ENCODE measurements around the gene RAB40B. TPM values are rescaled to one million over a fixed set of nuclear protein-coding genes. Genes with fewer than 3 reads are reported as not detected.

The RAB40B gene
- polyA plus RNA-seq, 3 donors from 2014 or later = 3.1 to 4.4 (median 3.9) TPM

DNA sequence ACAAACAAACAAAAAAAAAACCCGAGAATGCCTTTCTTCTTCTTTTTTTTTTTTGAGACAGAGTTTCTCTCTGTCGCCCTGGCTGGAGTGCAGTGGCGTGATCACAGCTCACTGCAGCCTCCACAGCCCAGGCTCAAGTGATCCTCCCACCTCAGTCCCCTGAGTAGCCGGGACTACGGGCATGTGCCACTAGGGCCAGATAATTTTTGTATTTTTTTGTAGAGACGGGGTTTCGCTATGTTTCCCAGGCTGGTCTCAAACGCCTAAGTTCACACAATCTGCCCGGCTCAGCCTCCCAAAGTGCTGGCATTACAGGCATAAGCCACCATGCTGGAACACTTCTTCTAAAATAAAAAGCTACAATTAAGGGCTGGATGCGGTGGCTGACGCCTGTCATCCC lies 33.3 kb downstream of the RAB40B start:
- DNase-seq = no peak
- H3K36me3 Mint-ChIP-seq = no peaks in the 10 kb centered on the region
- no peak overlapping the region for H3K4me3 Mint-ChIP-seq
- H3K4me1 Mint-ChIP-seq = peaks cover 6 to 7% of the 10 kb centered on the region in 2 donors
- no peak overlapping the region for H3K27ac Mint-ChIP-seq
- no peaks in the 10 kb centered on the region for H3K9me3 Mint-ChIP-seq
- peaks cover 0 to 2% (median 2%) of the 10 kb centered on the region in 3 donors for H3K27me3 Mint-ChIP-seq (ENCODE audit: low read depth in 3 of 3)

DNA sequence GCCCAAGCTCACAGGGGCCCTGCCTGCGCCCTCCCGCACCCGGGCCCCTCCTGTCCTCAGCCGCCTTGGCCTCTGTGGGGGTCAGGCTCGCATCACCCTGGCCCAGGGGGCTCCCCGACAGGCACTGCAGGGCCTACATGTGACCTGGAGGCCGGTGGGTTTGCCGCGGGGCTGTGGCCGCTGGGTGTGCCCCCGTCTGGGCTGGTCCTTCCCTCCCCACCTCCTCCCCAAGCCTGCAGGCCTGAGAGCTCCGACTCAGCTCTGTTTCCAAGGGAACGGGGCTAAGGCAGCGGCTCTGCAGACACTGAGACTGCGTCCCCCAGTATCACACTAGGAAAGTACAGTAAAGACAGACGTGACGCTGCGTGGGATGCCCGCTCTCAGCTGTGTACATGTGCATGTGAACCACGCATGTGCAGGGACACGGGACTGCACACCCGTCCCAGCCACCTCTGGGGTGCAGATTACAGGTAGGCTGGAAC lies 33.8 kb downstream of the RAB40B start:
- Mint-ChIP-seq H3K36me3 (no peaks in the 10 kb centered on the region), H3K4me3 (no peak overlapping the region), H3K4me1 (peaks cover 6 to 7% of the 10 kb centered on the region in 2 donors), H3K27me3 (ENCODE audit: low read depth in 3 of 3) (peaks cover 0 to 2% (median 2%) of the 10 kb centered on the region in 3 donors), H3K9me3 (no peaks in the 10 kb centered on the region), H3K27ac (no peak overlapping the region)
- DNase-seq = no peak

DNA sequence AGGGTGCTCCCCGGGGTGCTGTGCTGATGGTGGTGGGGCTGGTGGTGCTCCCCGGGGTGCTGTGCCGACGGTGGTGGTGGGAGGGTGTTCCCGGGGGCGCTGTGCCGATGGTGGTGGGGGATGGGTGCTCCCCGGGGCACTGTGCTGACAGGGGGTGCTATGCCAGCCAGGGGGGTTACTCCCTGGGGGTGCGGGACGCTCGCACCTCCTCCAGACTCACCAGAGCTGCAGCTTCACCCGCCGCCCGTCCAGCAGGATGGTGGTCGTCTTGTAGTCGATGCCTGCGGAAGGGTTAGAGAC lies 34.3 kb downstream of the RAB40B start:
- Mint-ChIP-seq H3K27me3 (ENCODE audit: low read depth in 3 of 3) (peaks cover 0 to 2% (median 0%) of the 10 kb centered on the region in 3 donors), H3K4me3 (no peak overlapping the region), H3K36me3 (no peaks in the 10 kb centered on the region), H3K9me3 (no peaks in the 10 kb centered on the region), H3K27ac (no peak overlapping the region), H3K4me1 (peaks cover 6 to 7% of the 10 kb centered on the region in 2 donors)
- DNase-seq = no peak

DNA sequence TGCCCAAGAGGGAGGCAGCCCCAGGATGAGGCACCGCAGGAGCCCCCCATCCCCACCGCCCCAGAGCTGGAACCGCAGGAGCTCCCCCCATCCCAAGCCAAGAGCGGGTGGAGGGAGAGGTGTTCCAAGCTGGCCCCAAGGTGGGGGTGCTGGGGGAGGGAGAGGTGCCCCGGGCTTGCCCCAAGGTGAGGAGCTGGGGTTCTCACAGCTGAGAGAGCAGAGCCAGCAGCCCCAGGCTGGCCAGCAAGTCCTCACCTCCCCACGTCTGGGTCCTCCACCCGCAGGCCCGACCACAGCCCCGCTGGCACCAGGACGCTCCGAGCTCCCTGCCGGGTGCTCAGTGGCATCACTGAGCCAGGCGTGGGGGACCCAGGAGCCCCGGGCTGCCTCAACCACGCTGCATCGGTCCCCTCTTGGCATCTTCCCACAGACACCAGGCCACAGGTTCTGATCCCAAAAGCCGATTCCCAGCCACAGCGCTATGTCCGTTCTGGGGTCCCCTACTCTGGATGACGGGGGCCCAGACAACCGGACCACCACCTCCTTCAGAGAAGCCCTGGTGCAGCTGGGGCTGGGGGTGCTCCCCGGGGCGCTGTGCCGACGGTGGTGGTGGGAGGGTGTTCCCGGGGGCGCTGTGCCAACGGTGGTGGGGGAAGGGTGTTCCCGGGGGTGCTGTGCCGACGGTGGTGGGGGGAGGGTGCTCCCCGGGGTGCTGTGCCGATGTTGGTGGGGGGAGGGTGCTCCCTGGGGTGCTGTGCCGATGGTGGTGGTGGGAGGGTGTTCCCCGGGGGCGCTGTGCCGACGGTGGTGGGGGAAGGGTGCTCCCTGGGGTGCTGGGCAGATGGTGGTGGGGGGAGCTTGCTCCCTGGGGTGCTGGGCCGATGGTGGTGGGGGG lies 34.9 kb downstream of the RAB40B start:
- H3K36me3 Mint-ChIP-seq = no peaks in the 10 kb centered on the region
- H3K9me3 Mint-ChIP-seq = no peaks in the 10 kb centered on the region
- H3K27ac Mint-ChIP-seq = no peak overlapping the region
- H3K4me3 Mint-ChIP-seq = no peak overlapping the region
- DNase-seq = no peak
- peaks cover 0 to 2% (median 0%) of the 10 kb centered on the region in 3 donors for H3K27me3 Mint-ChIP-seq (ENCODE audit: low read depth in 3 of 3)
- peaks cover 4 to 5% of the 10 kb centered on the region in 2 donors for H3K4me1 Mint-ChIP-seq

- no peak overlapping the region for H3K4me3 Mint-ChIP-seq
- no peak overlapping the region for H3K27ac Mint-ChIP-seq
- H3K27me3 Mint-ChIP-seq (ENCODE audit: low read depth in 3 of 3) = peaks cover 0 to 2% (median 0%) of the 10 kb centered on the region in 3 donors
- no peaks in the 10 kb centered on the region for H3K36me3 Mint-ChIP-seq
- DNase-seq = no peak
- H3K4me1 Mint-ChIP-seq = no peaks in the 10 kb centered on the region
- H3K9me3 Mint-ChIP-seq = no peaks in the 10 kb centered on the region
Observed at GRCh38 chr17:82662711-82663261, 35.7 kb downstream of the RAB40B start.

- H3K27ac Mint-ChIP-seq = no peak overlapping the region
- peaks cover 5 to 6% (median 6%) of the 10 kb centered on the region in 3 donors for H3K36me3 Mint-ChIP-seq
- H3K4me1 Mint-ChIP-seq = no peaks in the 10 kb centered on the region
- peaks cover 0 to 2% (median 0%) of the 10 kb centered on the region in 3 donors for H3K27me3 Mint-ChIP-seq (ENCODE audit: low read depth in 3 of 3)
- H3K4me3 Mint-ChIP-seq = no peak overlapping the region
- H3K9me3 Mint-ChIP-seq = no peaks in the 10 kb centered on the region
- DNase-seq = no peak
Observed at GRCh38 chr17:82661717-82662683, 36.5 kb downstream of the RAB40B start.

DNA sequence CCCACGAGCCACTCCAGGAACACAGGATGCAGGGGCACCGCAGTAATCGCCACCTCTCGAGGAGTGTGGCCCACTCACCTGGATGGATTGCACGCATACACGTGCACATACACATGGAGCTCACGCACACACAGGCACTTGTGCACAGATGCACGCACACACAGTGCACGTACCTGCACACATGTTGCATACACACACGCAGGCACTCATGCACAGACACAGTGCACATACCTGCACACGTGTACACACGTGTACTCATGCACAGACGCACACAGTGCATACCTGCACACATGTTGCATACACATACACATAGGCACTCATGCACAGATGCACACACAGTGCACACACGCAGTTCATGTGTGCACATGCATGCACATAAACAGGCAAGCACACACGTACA lies 38.6 kb downstream of the RAB40B start:
- H3K4me3 Mint-ChIP-seq = no peak overlapping the region
- no peaks in the 10 kb centered on the region for H3K9me3 Mint-ChIP-seq

GRCh38 chr17:82658796-82659452 lies 39.6 kb downstream of the RAB40B start:
- Mint-ChIP-seq H3K9me3 (no peaks in the 10 kb centered on the region), H3K4me3 (no peak overlapping the region), H3K36me3 (peaks cover 5 to 8% (median 8%) of the 10 kb centered on the region in 3 donors), H3K27ac (no peak overlapping the region), H3K4me1 (no peaks in the 10 kb centered on the region), H3K27me3 (ENCODE audit: low read depth in 3 of 3) (no peaks in the 10 kb centered on the region)
- no peak for DNase-seq

More for the DNA sequence above, 38.6 kb downstream of the RAB40B start:
- DNase-seq = no peak
- Mint-ChIP-seq H3K27me3 (ENCODE audit: low read depth in 3 of 3) (no peaks in the 10 kb centered on the region), H3K27ac (no peak overlapping the region), H3K36me3 (peaks cover 5 to 8% (median 8%) of the 10 kb centered on the region in 3 donors), H3K4me1 (no peaks in the 10 kb centered on the region)

GRCh38 chr17:82658331-82658730 lies 40.2 kb downstream of the RAB40B start:
- Mint-ChIP-seq H3K27ac (no peak overlapping the region), H3K27me3 (ENCODE audit: low read depth in 3 of 3) (no peaks in the 10 kb centered on the region), H3K4me3 (no peak overlapping the region), H3K9me3 (no peaks in the 10 kb centered on the region), H3K36me3 (peaks cover 5 to 8% (median 8%) of the 10 kb centered on the region in 3 donors), H3K4me1 (no peaks in the 10 kb centered on the region)
- no peak for DNase-seq

DNA sequence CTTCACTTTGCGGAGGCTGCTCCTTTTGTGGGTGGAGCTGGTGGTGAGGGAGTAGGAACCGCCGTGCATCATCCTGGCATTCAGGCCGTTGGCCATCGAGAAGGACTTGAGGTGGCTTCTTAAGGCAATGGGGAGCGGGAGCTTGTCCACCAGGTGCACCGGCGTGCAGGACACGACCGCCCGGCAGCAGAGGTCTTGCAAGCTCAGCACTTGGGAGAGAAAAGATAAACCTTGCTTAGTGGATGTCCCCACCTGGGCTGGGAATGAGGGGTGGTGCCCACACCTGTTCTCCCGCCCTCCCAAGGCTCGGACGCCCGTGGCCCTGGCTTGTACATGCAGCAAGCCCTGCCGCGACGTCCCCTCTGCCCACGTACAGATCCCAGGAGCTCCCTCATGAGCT lies 40.6 kb downstream of the RAB40B start:
- Mint-ChIP-seq H3K4me3 (no peak overlapping the region), H3K27ac (no peak overlapping the region), H3K27me3 (ENCODE audit: low read depth in 3 of 3) (no peaks in the 10 kb centered on the region), H3K36me3 (peaks cover 5 to 8% (median 8%) of the 10 kb centered on the region in 3 donors), H3K9me3 (no peaks in the 10 kb centered on the region), H3K4me1 (no peaks in the 10 kb centered on the region)
- no peak for DNase-seq

- Mint-ChIP-seq H3K4me3 (no peak overlapping the region), H3K27me3 (ENCODE audit: low read depth in 3 of 3) (no peaks in the 10 kb centered on the region), H3K9me3 (no peaks in the 10 kb centered on the region), H3K36me3 (peaks cover 5 to 8% (median 8%) of the 10 kb centered on the region in 3 donors), H3K27ac (no peak overlapping the region), H3K4me1 (no peaks in the 10 kb centered on the region)
- DNase-seq = no peak
Observed at GRCh38 chr17:82656266-82656665, 42.2 kb downstream of the RAB40B start.

DNA sequence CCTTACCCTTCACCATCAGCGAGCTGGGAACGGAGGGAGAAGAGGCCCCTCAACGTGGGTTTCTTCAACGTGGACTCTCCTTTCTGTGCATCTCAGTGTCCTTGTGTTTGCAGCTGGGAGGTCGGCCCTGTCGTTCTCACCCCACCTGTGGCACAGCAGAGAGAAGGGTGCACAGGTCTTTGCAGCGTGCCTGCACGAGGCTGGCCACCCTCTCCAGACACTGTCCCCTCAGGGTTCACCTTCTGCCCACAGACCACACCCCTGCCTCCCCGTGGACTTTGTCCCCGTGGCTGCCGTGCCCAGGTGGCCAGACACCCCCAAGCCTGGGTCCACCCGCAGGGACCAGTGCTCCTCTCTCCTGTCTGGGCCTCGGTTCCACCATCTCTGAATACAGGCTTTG lies 43.0 kb downstream of the RAB40B start:
- Mint-ChIP-seq H3K27ac (no peak overlapping the region), H3K9me3 (no peaks in the 10 kb centered on the region), H3K4me3 (no peak overlapping the region), H3K4me1 (no peaks in the 10 kb centered on the region), H3K36me3 (peaks cover 5 to 8% (median 8%) of the 10 kb centered on the region in 3 donors), H3K27me3 (ENCODE audit: low read depth in 3 of 3) (no peaks in the 10 kb centered on the region)
- DNase-seq = no peak

GRCh38 chr17:82655038-82655479 lies 43.4 kb downstream of the RAB40B start:
- Mint-ChIP-seq H3K36me3 (peaks cover 5 to 8% (median 8%) of the 10 kb centered on the region in 3 donors), H3K4me1 (no peaks in the 10 kb centered on the region), H3K9me3 (no peaks in the 10 kb centered on the region), H3K27ac (no peak overlapping the region), H3K4me3 (no peak overlapping the region), H3K27me3 (ENCODE audit: low read depth in 3 of 3) (no peaks in the 10 kb centered on the region)
- no peak for DNase-seq
